ENCODE data around the gene PBRM1. TPM values are rescaled to one million over a fixed set of nuclear protein-coding genes. Genes with fewer than 3 reads are reported as not detected.

The PBRM1 gene
- total RNA-seq, 2 donors from 2014 or later, result 73.4 to 78.5 TPM

GRCh38 chr3:52682016-52682415, 3.7 kb downstream of the PBRM1 start:
- Histone ChIP-seq H3K9ac (ENCODE audit: extremely low read depth, low read length, poor library complexity, severe bottlenecking) (no peak overlapping the region), H3K9me3 (ENCODE audit: control insufficient read depth, low read length) (no peaks in the 10 kb centered on the region), H3K27ac (ENCODE audit: low read depth, low read length) (no peak overlapping the region), H3K27me3 (ENCODE audit: control insufficient read depth, insufficient read depth, low read length, poor library complexity, severe bottlenecking) (no peaks in the 10 kb centered on the region), H3K4me3 (ENCODE audit: low read length) (no peak overlapping the region), H3K4me1 (ENCODE audit: control insufficient read depth, insufficient read depth, low read length) (no peaks in the 10 kb centered on the region), H3K36me3 (ENCODE audit: control insufficient read depth, insufficient read depth, low read length) (peaks cover 49% of the 10 kb centered on the region)
- peak; percentile 43 for TF ChIP-seq CTCF (conservative IDR thresholded peaks at IDR 0.05)
- no peaks in the 10 kb centered on the region for H3K9me3 Mint-ChIP-seq
- no peak for DNase-seq
- H3K27ac Mint-ChIP-seq, result peak overlapping the region; percentile 24
- H3K4me3 Mint-ChIP-seq, result no peak overlapping the region
- peaks cover 37% of the 10 kb centered on the region for H3K36me3 Mint-ChIP-seq (ENCODE audit: low read depth)
- H3K4me1 Mint-ChIP-seq, result peaks cover 14% of the 10 kb centered on the region
- H3K27me3 Mint-ChIP-seq (ENCODE audit: insufficient read depth), result no peaks in the 10 kb centered on the region

GRCh38 chr3:52681596-52681995, 4.1 kb downstream of the PBRM1 start:
- Mint-ChIP-seq H3K4me3 (no peak overlapping the region), H3K9me3 (no peaks in the 10 kb centered on the region), H3K27ac (no peak overlapping the region), H3K4me1 (peaks cover 10% of the 10 kb centered on the region), H3K36me3 (ENCODE audit: low read depth) (peaks cover 38% of the 10 kb centered on the region), H3K27me3 (ENCODE audit: insufficient read depth) (no peaks in the 10 kb centered on the region)
- no peaks in the 10 kb centered on the region for H3K27me3 ChIP-seq (ENCODE audit: control insufficient read depth, insufficient read depth, low read length, poor library complexity, severe bottlenecking)
- H3K4me1 ChIP-seq (ENCODE audit: control insufficient read depth, insufficient read depth, low read length), result no peaks in the 10 kb centered on the region
- no peak for DNase-seq
- no peak overlapping the region for H3K9ac ChIP-seq (ENCODE audit: extremely low read depth, low read length, poor library complexity, severe bottlenecking)
- 85 to 89% methylated on average over 3 of the region's 3 CpGs for WGBS, 2 experiments (ENCODE audit: insufficient coverage in 1 of 2, insufficient read length in 1 of 2)
- TF ChIP-seq CTCF (conservative IDR thresholded peaks at IDR 0.05), result no peak
- H3K9me3 ChIP-seq (ENCODE audit: control insufficient read depth, low read length), result no peaks in the 10 kb centered on the region
- no peak overlapping the region for H3K4me3 ChIP-seq (ENCODE audit: low read length)
- H3K27ac ChIP-seq (ENCODE audit: low read depth, low read length), result no peak overlapping the region
- H3K36me3 ChIP-seq (ENCODE audit: control insufficient read depth, insufficient read depth, low read length), result peaks cover 50% of the 10 kb centered on the region

- peaks cover 64% of the 10 kb centered on the region for H3K36me3 ChIP-seq (ENCODE audit: control insufficient read depth, insufficient read depth, low read length)
- no peaks in the 10 kb centered on the region for H3K4me1 ChIP-seq (ENCODE audit: control insufficient read depth, insufficient read depth, low read length)
- TF ChIP-seq CTCF (conservative IDR thresholded peaks at IDR 0.05), result no peak
- DNase-seq, result no peak
- H3K9me3 ChIP-seq (ENCODE audit: control insufficient read depth, low read length), result no peaks in the 10 kb centered on the region
- Mint-ChIP-seq H3K9me3 (no peaks in the 10 kb centered on the region), H3K4me3 (no peak overlapping the region), H3K27me3 (ENCODE audit: insufficient read depth) (no peaks in the 10 kb centered on the region), H3K27ac (no peak overlapping the region), H3K36me3 (ENCODE audit: low read depth) (peaks cover 49% of the 10 kb centered on the region), H3K4me1 (peaks cover 10% of the 10 kb centered on the region)
- no peak overlapping the region for H3K27ac ChIP-seq (ENCODE audit: low read depth, low read length)
- H3K4me3 ChIP-seq (ENCODE audit: low read length), result no peak overlapping the region
- no peaks in the 10 kb centered on the region for H3K27me3 ChIP-seq (ENCODE audit: control insufficient read depth, insufficient read depth, low read length, poor library complexity, severe bottlenecking)
- no peak overlapping the region for H3K9ac ChIP-seq (ENCODE audit: extremely low read depth, low read length, poor library complexity, severe bottlenecking)
- 93% methylated on average over 1 of the region's 1 CpG; no CpG with 5 or more reads in 1 of the 2 experiments for WGBS, 2 experiments (ENCODE audit: insufficient coverage in 1 of 2, insufficient read length in 1 of 2)
Observed at GRCh38 chr3:52679811-52680210, 5.9 kb downstream of the PBRM1 start.

Data from endodermal cell (in vitro differentiated cells).